HG03354 (cell line): ENCODE data around the gene CCDC47.
"Not testable (repeated sequence)": the region's sequence is repeated elsewhere in the genome, so short reads cannot be mapped to it uniquely, and the experiment has no call there.

Experiments used
- ATAC-seq: cut with Tn5 transposase; IDR thresholded peaks from one replicate; pipeline ENCODE4 v1.9.1; 2021; ENCODE audit warnings: mild to moderate bottlenecking; ENCODE audit not compliant: unreplicated experiment, poor library complexity, severe bottlenecking

CCDC47 gene

GRCh38 chr17:63741408-63742173 lies 31.8 kb downstream of the CCDC47 start, which contains the start of gene STRADA:
Gene STRADA (minus strand): TSS chr17:63741799. CDS start chr17:63728369, 13,430 bp downstream.
- ATAC-seq: peak; percentile 87

GRCh38 chr17:63741143-63741407 lies 32.3 kb downstream of the CCDC47 start:
- ATAC-seq: peak; percentile 27

- ATAC-seq: no peak
Observed at GRCh38 chr17:63740464-63741142, 32.8 kb downstream of the CCDC47 start.

GRCh38 chr17:63735691-63736090 lies 37.7 kb downstream of the CCDC47 start:
- ATAC-seq: no peak

GRCh38 chr17:63722403-63722802 lies 51.0 kb downstream of the CCDC47 start:
- ATAC-seq: no peak

- ATAC-seq: not testable (repeated sequence)
Observed at GRCh38 chr17:63720194-63720593, 53.2 kb downstream of the CCDC47 start.

- no peak for ATAC-seq
Observed at GRCh38 chr17:63718988-63719387, 54.4 kb downstream of the CCDC47 start.

GRCh38 chr17:63716426-63716825 lies 57.0 kb downstream of the CCDC47 start:
- no peak for ATAC-seq

- ATAC-seq: no peak
Observed at GRCh38 chr17:63714550-63715277, 58.7 kb downstream of the CCDC47 start.

GRCh38 chr17:63709110-63709509 lies 64.3 kb downstream of the CCDC47 start:
- no peak for ATAC-seq

- ATAC-seq: no peak
Observed at GRCh38 chr17:63707151-63707550, 66.2 kb downstream of the CCDC47 start.

GRCh38 chr17:63706336-63707082 lies 66.9 kb downstream of the CCDC47 start:
- no peak for ATAC-seq

- ATAC-seq: no peak
Observed at GRCh38 chr17:63705657-63706056, 67.7 kb downstream of the CCDC47 start.

GRCh38 chr17:63704836-63705235 lies 68.6 kb downstream of the CCDC47 start:
- ATAC-seq: no peak

- no peak for ATAC-seq
Observed at GRCh38 chr17:63704259-63704576, 69.2 kb downstream of the CCDC47 start.

- ATAC-seq: no peak
Observed at GRCh38 chr17:63703556-63704258, 69.7 kb downstream of the CCDC47 start.

GRCh38 chr17:63703029-63703428 lies 70.4 kb downstream of the CCDC47 start:
- ATAC-seq: no peak

GRCh38 chr17:63702721-63703015 lies 70.7 kb downstream of the CCDC47 start:
- ATAC-seq: no peak

GRCh38 chr17:63701868-63702720 lies 71.3 kb downstream of the CCDC47 start:
- no peak for ATAC-seq
